GM06990 (cell line): ENCODE measurements around the gene AGO1.
"Not testable (repeated sequence)": the region's sequence is repeated elsewhere in the genome, so short reads cannot be mapped to it uniquely, and the experiment has no call there.

Source experiments
- DNase-seq: peaks from one replicate; pipeline ENCODE4 v3.0.0-alpha.2; 2011; ENCODE audit not compliant: insufficient read length; ENCODE audit errors: extremely low read depth
- H3K27me3 ChIP-seq: replicated peaks from 2 replicates; pipeline ENCODE4 v1.6.0; 2011; ENCODE audit warnings: low read length; ENCODE audit not compliant: control insufficient read depth, insufficient read depth
- H3K36me3 ChIP-seq: 2 replicates; pipeline ENCODE4 v1.5.1; 2011; ENCODE audit warnings: low read length; ENCODE audit not compliant: control insufficient read depth, insufficient read depth
- H3K4me3 ChIP-seq: replicated peaks from 2 replicates; pipeline ENCODE4 v1.5.1; 2011; ENCODE audit warnings: low read depth, mild to moderate bottlenecking, control low read depth, low read length
- TF ChIP-seq, protein P1 (sequence below): IDR thresholded peaks from 2 replicates; pipeline ENCODE4 v1.5.1; 2011; ENCODE audit warnings: low read length, control low read depth, mild to moderate bottlenecking, inconsistent platforms; ENCODE audit not compliant: insufficient read depth, poor library complexity, severe bottlenecking

Gene AGO1

DNA sequence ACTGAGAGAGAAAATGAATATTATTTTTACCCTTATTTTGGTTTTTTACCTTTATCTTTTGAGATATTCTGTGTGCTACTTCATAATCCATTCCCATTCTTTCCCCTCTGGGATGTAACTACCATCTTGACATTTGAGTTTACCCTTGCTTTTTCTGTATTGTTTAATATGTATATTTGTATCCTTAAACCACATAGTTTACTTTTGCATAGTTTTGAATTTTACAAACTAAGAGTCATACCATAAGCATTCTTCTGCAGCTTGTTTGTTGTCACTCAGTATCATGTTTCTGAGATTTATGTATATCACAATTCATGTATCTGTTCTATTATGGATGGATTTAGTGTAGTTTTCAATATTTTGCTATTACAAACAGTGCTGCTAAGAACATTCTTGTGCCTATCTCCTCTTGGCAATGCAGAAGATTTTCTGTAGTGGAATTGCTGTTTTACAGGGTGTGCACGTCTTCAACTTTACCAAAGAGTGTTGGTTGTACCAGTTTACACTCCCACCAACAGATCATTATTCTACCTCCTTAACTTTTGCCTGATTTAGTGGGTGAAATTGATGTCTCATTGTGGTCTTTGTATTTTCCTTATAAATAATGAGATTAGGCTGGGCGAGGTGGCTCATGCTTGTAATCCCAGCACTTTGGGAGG, 12.2 kb upstream of the AGO1 start:
- H3K4me3 ChIP-seq, result no peak overlapping the region
- DNase-seq, result no peak
- TF ChIP-seq, protein P1, sequence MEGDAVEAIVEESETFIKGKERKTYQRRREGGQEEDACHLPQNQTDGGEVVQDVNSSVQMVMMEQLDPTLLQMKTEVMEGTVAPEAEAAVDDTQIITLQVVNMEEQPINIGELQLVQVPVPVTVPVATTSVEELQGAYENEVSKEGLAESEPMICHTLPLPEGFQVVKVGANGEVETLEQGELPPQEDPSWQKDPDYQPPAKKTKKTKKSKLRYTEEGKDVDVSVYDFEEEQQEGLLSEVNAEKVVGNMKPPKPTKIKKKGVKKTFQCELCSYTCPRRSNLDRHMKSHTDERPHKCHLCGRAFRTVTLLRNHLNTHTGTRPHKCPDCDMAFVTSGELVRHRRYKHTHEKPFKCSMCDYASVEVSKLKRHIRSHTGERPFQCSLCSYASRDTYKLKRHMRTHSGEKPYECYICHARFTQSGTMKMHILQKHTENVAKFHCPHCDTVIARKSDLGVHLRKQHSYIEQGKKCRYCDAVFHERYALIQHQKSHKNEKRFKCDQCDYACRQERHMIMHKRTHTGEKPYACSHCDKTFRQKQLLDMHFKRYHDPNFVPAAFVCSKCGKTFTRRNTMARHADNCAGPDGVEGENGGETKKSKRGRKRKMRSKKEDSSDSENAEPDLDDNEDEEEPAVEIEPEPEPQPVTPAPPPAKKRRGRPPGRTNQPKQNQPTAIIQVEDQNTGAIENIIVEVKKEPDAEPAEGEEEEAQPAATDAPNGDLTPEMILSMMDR, result no peak

DNA sequence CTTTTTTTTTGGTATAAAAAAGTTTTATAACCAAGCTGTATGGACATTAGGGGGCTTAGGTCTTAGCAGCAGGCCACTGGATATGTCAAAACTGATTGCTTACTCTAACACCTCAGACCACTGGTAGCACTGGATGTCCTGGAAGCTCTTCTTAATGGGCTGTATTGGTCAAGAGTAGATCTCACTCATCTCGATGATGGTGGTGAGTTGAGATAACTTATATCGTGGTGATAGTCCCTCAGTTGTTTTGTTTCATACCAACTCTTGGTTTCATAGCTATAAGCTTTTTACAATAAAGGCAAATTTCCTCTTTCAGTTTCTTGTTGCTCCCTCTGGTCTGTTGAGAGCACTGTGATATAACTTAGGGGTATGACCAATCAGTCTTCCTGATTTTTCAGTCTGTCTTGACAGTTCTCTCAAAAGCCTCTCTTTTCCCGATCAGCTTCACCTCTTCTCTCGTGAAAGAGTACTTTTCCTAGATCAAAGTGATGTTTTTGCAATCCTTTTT, 9.7 kb upstream of the AGO1 start:
- H3K36me3 ChIP-seq, result no peaks in the 10 kb centered on the region
- H3K4me3 ChIP-seq, result no peak overlapping the region
- TF ChIP-seq, protein P1, result no peak
- H3K27me3 ChIP-seq, result no peaks in the 10 kb centered on the region
- no peak for DNase-seq

More for the DNA sequence above, 12.2 kb upstream of the AGO1 start:
- H3K36me3 ChIP-seq, result no peaks in the 10 kb centered on the region
- H3K27me3 ChIP-seq, result no peaks in the 10 kb centered on the region

DNA sequence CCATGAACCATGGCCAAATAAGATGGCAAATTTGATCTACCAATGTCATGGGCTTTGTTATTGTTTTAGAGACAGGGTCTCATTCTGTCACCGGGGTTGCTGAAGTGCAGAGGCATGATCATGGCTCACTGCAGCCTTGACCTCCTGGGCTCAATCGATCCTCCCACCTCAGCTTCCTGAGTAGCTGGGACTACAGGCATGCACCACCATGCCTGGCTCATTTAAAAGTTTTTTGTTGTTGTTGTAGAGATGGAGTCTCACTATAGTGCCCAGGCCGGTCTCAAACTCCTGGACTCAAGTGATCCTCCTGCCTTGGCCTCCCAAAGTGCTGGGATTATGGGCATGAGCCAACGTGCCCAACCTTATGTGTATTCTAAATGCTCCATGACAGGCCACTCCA, 8.9 kb upstream of the AGO1 start:
- not testable (repeated sequence) for H3K27me3 ChIP-seq, H3K4me3 ChIP-seq, H3K36me3 ChIP-seq, DNase-seq

DNA sequence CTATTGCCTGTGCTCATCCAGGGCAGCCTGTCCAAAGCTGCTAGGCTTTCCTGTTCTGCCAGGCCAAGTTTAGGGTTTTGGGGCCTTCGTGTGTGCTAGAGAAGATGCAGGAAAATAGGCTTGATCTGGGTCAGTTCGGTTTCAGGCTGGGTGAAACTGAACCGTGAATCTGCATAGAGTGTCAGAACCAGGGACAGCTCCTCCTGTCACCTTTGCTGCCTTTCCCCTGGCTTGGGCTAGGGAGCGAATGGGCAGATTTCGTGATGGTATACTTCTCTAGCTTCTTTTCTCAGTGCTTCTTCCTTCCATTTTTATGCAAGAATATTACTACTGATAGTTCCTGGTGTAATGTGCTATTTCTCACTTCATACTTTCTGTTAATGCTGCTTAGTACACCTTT, 6.0 kb upstream of the AGO1 start:
- TF ChIP-seq, protein P1, result no peak
- Histone ChIP-seq H3K27me3 (no peaks in the 10 kb centered on the region), H3K36me3 (no peaks in the 10 kb centered on the region), H3K4me3 (no peak overlapping the region)
- no peak for DNase-seq

DNA sequence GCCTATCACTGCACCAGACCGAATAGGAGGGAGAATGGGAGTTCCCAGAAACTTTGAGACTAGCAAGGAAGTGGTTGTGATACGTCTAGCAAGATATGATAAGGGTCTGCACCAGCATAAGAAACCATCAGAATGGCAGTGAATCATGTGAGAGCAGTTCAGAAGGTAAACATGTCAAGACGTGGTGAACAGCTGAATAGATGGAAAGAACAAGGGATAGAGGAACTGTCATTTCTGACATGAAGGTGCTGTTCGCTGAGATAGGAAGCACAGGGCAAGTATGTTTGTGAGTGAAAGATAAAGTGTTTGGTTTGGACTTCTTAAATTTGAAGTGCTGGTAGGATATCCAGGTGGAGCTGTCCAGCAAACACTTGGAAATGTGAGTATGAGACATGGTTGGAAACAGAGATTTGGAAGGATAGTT, 1.1 kb upstream of the AGO1 start:
- no peak overlapping the region for H3K4me3 ChIP-seq
- H3K36me3 ChIP-seq, result no peaks in the 10 kb centered on the region
- no peak for DNase-seq
- TF ChIP-seq, protein P1, result no peak
- H3K27me3 ChIP-seq, result no peaks in the 10 kb centered on the region

DNA sequence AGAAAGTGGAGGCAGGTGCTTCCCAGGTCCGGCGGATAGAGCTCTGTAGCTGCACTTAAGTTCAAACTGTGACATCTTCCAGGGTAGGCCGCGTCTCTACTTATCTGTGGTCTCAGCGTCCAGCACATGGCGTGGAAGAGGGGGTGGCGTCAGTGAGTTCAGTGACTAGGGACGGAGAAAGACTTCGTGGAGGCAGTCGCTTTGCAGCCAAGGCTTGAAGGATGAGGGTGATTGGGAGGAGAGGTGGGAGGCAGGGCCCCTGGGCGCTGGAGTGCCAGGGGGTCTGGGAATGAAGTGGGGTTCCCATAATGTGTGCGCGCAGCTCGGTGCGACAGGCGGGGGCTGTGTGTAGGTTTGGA, 444 bp upstream of the AGO1 start:
- Histone ChIP-seq H3K36me3 (no peaks in the 10 kb centered on the region), H3K27me3 (no peaks in the 10 kb centered on the region), H3K4me3 (no peak overlapping the region; the same call in 1 of the 2 replicates)
- TF ChIP-seq, protein P1, result no peak
- no peak for DNase-seq
